Calu3 (cell line): Measurements from ENCODE around the gene GMPR2. TPM values are rescaled to one million over a fixed set of nuclear protein-coding genes. Genes with fewer than 3 reads are reported as not detected.

Source experiments
- BruUV-seq: library from RNA; stranded (reverse); fragments of 400-500 nt; replicated peaks from 2 replicates; lab custom pipeline; 2021; lab: Mats Ljungman, UMichigan
- CTCF ChIA-PET: fragments of 300-600 bp; sonication (Branson Sonifier 250); formaldehyde crosslinking; loops from one replicate; lab custom pipeline; 2022; ENCODE audit warnings: antibody characterized with exemption; lab: Charles Lee
- DNase-seq: peaks from one replicate; pipeline ENCODE4 v3.0.0; 2022
- H3K27ac Mint-ChIP-seq: one replicate; pipeline ENCODE4 v1.8.0; 2022; ENCODE audit warnings: mixed read lengths; ENCODE audit not compliant: unreplicated experiment
- H3K27me3 Mint-ChIP-seq: one replicate; pipeline ENCODE4 v1.8.0; 2022; ENCODE audit warnings: mixed read lengths; ENCODE audit not compliant: unreplicated experiment
- H3K36me3 Mint-ChIP-seq: one replicate; pipeline ENCODE4 v1.8.0; 2022; ENCODE audit warnings: mild to moderate bottlenecking, moderate library complexity, mixed read lengths; ENCODE audit not compliant: insufficient read depth, unreplicated experiment
- H3K4me1 Mint-ChIP-seq: one replicate; pipeline ENCODE4 v1.8.0; 2022; ENCODE audit warnings: mild to moderate bottlenecking, low read depth, mixed read lengths; ENCODE audit not compliant: unreplicated experiment
- H3K4me3 Mint-ChIP-seq: one replicate; pipeline ENCODE4 v1.8.0; 2022; ENCODE audit warnings: mild to moderate bottlenecking, low read depth, moderate library complexity, mixed read lengths; ENCODE audit not compliant: unreplicated experiment
- H3K9me3 Mint-ChIP-seq: one replicate; pipeline ENCODE4 v1.8.0; 2022; ENCODE audit warnings: low read depth, mixed read lengths; ENCODE audit not compliant: unreplicated experiment
- CTCF ChIP-seq: fragments of 200-600 bp; IDR thresholded peaks from one replicate; pipeline ENCODE4 v1.8.0; 2022; ENCODE audit warnings: antibody characterized with exemption; ENCODE audit not compliant: unreplicated experiment
- intact Hi-C: fragments of 100-400 bp; cut with micrococcal nuclease; formaldehyde crosslinking; loops from one replicate; pipeline ENCODE4 v1.10.0; 2022; ENCODE audit not compliant: unreplicated experiment
- total RNA-seq: library from RNA; stranded (reverse); gene quantifications from 2 replicates; pipeline ENCODE4 v1.2.3, GENCODE V29; 2022

The GMPR2 gene
- total RNA-seq, 1 experiment from 2014 or later, result 63.4 TPM

GRCh38 chr14:24269368-24269767 lies 36.6 kb downstream of the GMPR2 start:
- Mint-ChIP-seq H3K4me3 (no peak overlapping the region), H3K27ac (no peak overlapping the region), H3K36me3 (peaks cover 27% of the 10 kb centered on the region), H3K9me3 (no peaks in the 10 kb centered on the region), H3K27me3 (no peaks in the 10 kb centered on the region), H3K4me1 (peaks cover 30% of the 10 kb centered on the region)
- DNase-seq, result no peak
- no TSS peak for BruUV-seq
- CTCF ChIA-PET, result no interaction called here
- TF ChIP-seq CTCF, result no peak
- intact Hi-C loops, result no loop called here

GRCh38 chr14:24269910-24270536 lies 37.3 kb downstream of the GMPR2 start:
- intact Hi-C loops, result loop anchor here (2.0 kb wide), 1 partner anchor 27 kb away; the partner anchor contains the start of gene TINF2
- Mint-ChIP-seq H3K9me3 (no peaks in the 10 kb centered on the region), H3K27me3 (no peaks in the 10 kb centered on the region), H3K27ac (no peak overlapping the region), H3K4me1 (peaks cover 32% of the 10 kb centered on the region), H3K4me3 (no peak overlapping the region), H3K36me3 (peaks cover 27% of the 10 kb centered on the region)
- CTCF ChIA-PET, result interaction anchor here (1.7 kb wide), 1 partner anchor 28 kb away, joined by 9 read pairs; the partner anchor contains the start of gene TINF2
- no peak for TF ChIP-seq CTCF
- BruUV-seq, result no TSS peak
- no peak for DNase-seq

GRCh38 chr14:24270537-24271133 lies 37.9 kb downstream of the GMPR2 start:
- peak overlapping the region; percentile 65 for H3K27ac Mint-ChIP-seq
- no peak for DNase-seq
- H3K9me3 Mint-ChIP-seq, result no peaks in the 10 kb centered on the region
- H3K36me3 Mint-ChIP-seq, result peaks cover 32% of the 10 kb centered on the region
- intact Hi-C loops, result loop anchor here (2.0 kb wide), 1 partner anchor 28 kb away; the partner anchor contains the start of gene TINF2
- H3K4me3 Mint-ChIP-seq, result peak overlapping the region; percentile 67
- TF ChIP-seq CTCF, result no peak
- no peaks in the 10 kb centered on the region for H3K27me3 Mint-ChIP-seq
- BruUV-seq, result no TSS peak
- peaks cover 32% of the 10 kb centered on the region for H3K4me1 Mint-ChIP-seq
- CTCF ChIA-PET, result interaction anchor here (1.0 to 1.7 kb wide), 7 partner anchors 9 to 55 kb away, joined by 3 to 9 read pairs (median 5); partner anchors contain the start of genes CIDEB, DHRS1, MDP1 and NOP9

- Mint-ChIP-seq H3K27ac (peak within 1 kb of the TSS; percentile 65), H3K27me3 (no peaks in the 10 kb centered on the region), H3K36me3 (peaks cover 33% of the 10 kb centered on the region), H3K4me1 (peaks cover 32% of the 10 kb centered on the region), H3K9me3 (no peaks in the 10 kb centered on the region), H3K4me3 (peak within 1 kb of the TSS; percentile 67)
- intact Hi-C loops, result loop anchor here (2.0 kb wide), 1 partner anchor 28 kb away; the partner anchor contains the start of gene TINF2
- TSS peak; percentile 63 for BruUV-seq
- CTCF ChIA-PET, result interaction anchor here (1.0 to 1.7 kb wide), 7 partner anchors 8 to 55 kb away, joined by 3 to 9 read pairs (median 5); partner anchors contain the start of genes CIDEB, DHRS1, MDP1 and NOP9
- peak; percentile 35 for TF ChIP-seq CTCF
- peak; percentile 90 for DNase-seq
These were observed 38.6 kb downstream of the GMPR2 start, which contains the start of gene RABGGTA for GRCh38 chr14:24271134-24271833. Gene RABGGTA, minus strand, starts transcription at chr14:24271597. Its CDS starts 482 bp downstream, at chr14:24271115.
